B cell (primary cell): ENCODE measurements around the gene MOSPD3. TPM values are rescaled to one million over a fixed set of nuclear protein-coding genes. Genes with fewer than 3 reads are reported as not detected.

Experiments
- ATAC-seq: fragments of 200-7000 bp; cut with Tn5 transposase; one replicate; pipeline ENCODE4 v1.10.0; 2021; ENCODE audit warnings: low read depth, mild to moderate bottlenecking, moderate number of reproducible peaks, moderate library complexity
- CTCF ChIA-PET: fragments of 350-600 bp; sonication (Branson Sonifier 250); formaldehyde crosslinking; loops from one replicate; lab custom pipeline; 2021; ENCODE audit warnings: antibody characterized with exemption, inconsistent platforms; lab: Charles Lee
- POLR2A ChIA-PET: fragments of 350-600 bp; sonication (Branson Sonifier 250); formaldehyde crosslinking; loops from one replicate; lab custom pipeline; 2021; ENCODE audit warnings: antibody characterized with exemption; lab: Charles Lee
- DNase-seq: peaks from one replicate; pipeline ENCODE4 v3.0.0; 2013
- H2AFZ ChIP-seq: 2 replicates; pipeline ENCODE4 v1.6.1; 2012; ENCODE audit warnings: mild to moderate bottlenecking, low read depth, low read length; ENCODE audit not compliant: insufficient read depth, poor library complexity, severe bottlenecking
- H3K27ac ChIP-seq, 2 donors: 1 replicate in 1 of 2; 2 replicates in 1 of 2; pipeline ENCODE4 v1.5.1; 2012 to 2013; ENCODE audit warnings: low read length in 2 of 2, mild to moderate bottlenecking in 2 of 2, moderate library complexity in 1 of 2
- H3K27me3 ChIP-seq, 4 experiments: fragments of 200-600 bp in 1 of 4; sonication (generic) in 1 of 4; replicated peaks in 1 of 4; 1 replicate in 2 of 4; 2 replicates in 2 of 4; pipeline versions ENCODE4 v1.6.1 to v1.7.0; 2013 to 2016; ENCODE audit warnings: low read length in 3 of 4, mild to moderate bottlenecking in 2 of 4, mixed read lengths in 1 of 4, moderate library complexity in 1 of 4; ENCODE audit not compliant: insufficient read depth in 4 of 4, control insufficient read depth in 3 of 4; ENCODE audit errors: control extremely low read depth in 1 of 4
- H3K36me3 ChIP-seq, 2 experiments: replicated peaks in 1 of 2; 1 replicate in 1 of 2; 2 replicates in 1 of 2; pipeline versions ENCODE4 v1.6.1 to v1.7.1; 2013; ENCODE audit warnings: low read length in 1 of 2; ENCODE audit not compliant: insufficient read depth in 2 of 2, control insufficient read depth in 1 of 2; ENCODE audit errors: control extremely low read depth in 1 of 2, extremely low read depth in 1 of 2
- H3K4me1 ChIP-seq, 2 donors: fragments of 200-600 bp in 1 of 2; sonication (generic) in 1 of 2; 1 replicate in 1 of 2; 2 replicates in 1 of 2; pipeline versions ENCODE4 v1.5.1 to v1.6.1; 2013 to 2017; ENCODE audit warnings: low read length in 2 of 2; ENCODE audit not compliant: control insufficient read depth in 2 of 2, insufficient read depth in 2 of 2
- H3K4me2 ChIP-seq: replicated peaks from 2 replicates; pipeline ENCODE3; 2012; ENCODE audit warnings: mild to moderate bottlenecking, low read depth, low read length; ENCODE audit not compliant: poor library complexity, severe bottlenecking
- H3K4me3 ChIP-seq, 5 experiments: fragments of 200-600 bp in 1 of 5; sonication (generic) in 1 of 5; 1 replicate in 3 of 5; 2 replicates in 2 of 5; pipeline versions ENCODE4 v1.5.1 to v1.7.0; 2011 to 2016; ENCODE audit warnings: low read length in 4 of 5, mild to moderate bottlenecking in 4 of 5, low read depth in 2 of 5, control low read depth in 1 of 5, moderate library complexity in 1 of 5; ENCODE audit not compliant: insufficient read depth in 1 of 5; ENCODE audit errors: control extremely low read depth in 1 of 5, extremely low read depth in 1 of 5
- H3K79me2 ChIP-seq: fragments of 200-600 bp; sonication (generic); one replicate; pipeline ENCODE4 v1.6.0; 2016; ENCODE audit warnings: low read length; ENCODE audit not compliant: control insufficient read depth, insufficient read depth
- H3K9ac ChIP-seq: fragments of 200-600 bp; sonication (generic); 2 replicates; pipeline ENCODE4 v1.6.1; 2017; ENCODE audit warnings: mild to moderate bottlenecking, low read length, moderate library complexity
- H3K9me3 ChIP-seq, 3 donors: one replicate each; pipeline versions ENCODE4 v1.6.1 to v1.7.1; 2013; ENCODE audit warnings: low read length in 2 of 3; ENCODE audit not compliant: control insufficient read depth in 2 of 3, insufficient read depth in 1 of 3; ENCODE audit errors: control extremely low read depth in 1 of 3
- H4K20me1 ChIP-seq: 2 replicates; pipeline ENCODE4 v1.6.0; 2012; ENCODE audit warnings: mild to moderate bottlenecking, low read length; ENCODE audit not compliant: insufficient read depth, control insufficient read depth, poor library complexity, severe bottlenecking
- H3K27ac Mint-ChIP-seq: one replicate; pipeline ENCODE4 v1.8.0; 2021; ENCODE audit warnings: mixed read lengths
- H3K27me3 Mint-ChIP-seq: one replicate; pipeline ENCODE4 v1.8.0; 2021; ENCODE audit warnings: mixed read lengths
- H3K4me1 Mint-ChIP-seq: one replicate; pipeline ENCODE4 v1.8.0; 2021; ENCODE audit warnings: mixed read lengths
- H3K4me3 Mint-ChIP-seq: one replicate; pipeline ENCODE4 v1.8.0; 2021; ENCODE audit warnings: mixed read lengths
- H3K9me3 Mint-ChIP-seq: one replicate; pipeline ENCODE4 v1.8.0; 2022; ENCODE audit warnings: mixed read lengths; ENCODE audit not compliant: insufficient read depth
- CTCF ChIP-seq: fragments of 200-600 bp; IDR thresholded peaks from one replicate; pipeline ENCODE4 v1.8.0; 2022; ENCODE audit warnings: antibody characterized with exemption, mild to moderate bottlenecking
- EZH2 ChIP-seq: IDR thresholded peaks from 2 replicates; pipeline ENCODE4 v1.6.1; 2012; ENCODE audit warnings: borderline replicate concordance, low read depth, mild to moderate bottlenecking, moderate library complexity, low read length; ENCODE audit not compliant: insufficient read depth, poor library complexity, severe bottlenecking
- WGBS: methylation state at CpG from one replicate; pipeline ENCODE4 v1.1.5; 2013; ENCODE audit warnings: missing lambda C conversion rate; ENCODE audit not compliant: insufficient coverage; 5-methylcytosine and 5-hydroxymethylcytosine counted together
- intact Hi-C: fragments of 100-400 bp; cut with micrococcal nuclease; formaldehyde crosslinking; loops from one replicate; pipeline ENCODE4 v1.10.0; 2022
- polyA plus RNA-seq: library from polyadenylated mRNA; depleted of rRNA; stranded (reverse); fragments of >200 nt; gene quantifications from 2 replicates; pipeline ENCODE4 v1.2.3, GENCODE V29; 2012
- total RNA-seq, 2 donors: library from RNA; stranded (reverse); fragments of 120-200 nt in 1 of 2; gene quantifications; 1 replicate in 1 of 2; 2 replicates in 1 of 2; pipeline versions ENCODE4 v1.2.3 to v1.2.4, GENCODE V29; 2013 to 2022

The MOSPD3 gene
- total and polyA plus RNA-seq, 2 donors (not counting 1 experiment from before 2014, with no cell fraction given), result 18.8 to 19.2 TPM

GRCh38 chr7:100590077-100590737 lies 22.1 kb upstream of the MOSPD3 start:
- TF ChIP-seq EZH2 (no peak), CTCF (no peak)
- DNase-seq, result no peak
- ATAC-seq, result no peak
- Histone ChIP-seq H3K36me3 (no peaks in the 10 kb centered on the region), H4K20me1 (peaks cover 8% of the 10 kb centered on the region), H3K9ac (no peak overlapping the region), H3K79me2 (peaks cover 7% of the 10 kb centered on the region), H3K4me3 (no peak overlapping the region), H3K27me3 (peaks cover 0 to 22% (median 7%) of the 10 kb centered on the region in 4 experiments), H3K9me3 (no peaks in the 10 kb centered on the region), H3K27ac (no peak overlapping the region), H2AFZ (no peak overlapping the region), H3K4me1 (peaks cover 4 to 7% of the 10 kb centered on the region in 2 donors), H3K4me2 (no peak overlapping the region)
- H3K27me3 Mint-ChIP-seq, result peaks cover 19% of the 10 kb centered on the region
- no peaks in the 10 kb centered on the region for H3K9me3 Mint-ChIP-seq
- WGBS, result 53% methylated on average over 18 of the region's 20 CpGs
- H3K27ac Mint-ChIP-seq, result no peak overlapping the region
- ChIA-PET POLR2A (no interaction called here), CTCF (interaction anchor here (1.5 to 11.1 kb wide), 5 partner anchors 19 to 120 kb away, joined by 5 to 226 read pairs (median 10); partner anchors contain the start of gene MOSPD3)
- intact Hi-C loops, result no loop called here
- peaks cover 13% of the 10 kb centered on the region for H3K4me1 Mint-ChIP-seq
- no peak overlapping the region for H3K4me3 Mint-ChIP-seq

- WGBS, result 95% methylated on average over 14 of the region's 17 CpGs
- DNase-seq (no peak), ATAC-seq (no peak)
- H3K27ac ChIP-seq, result no peak overlapping the region
- no peak overlapping the region for H3K4me2 ChIP-seq
- H3K36me3 ChIP-seq, result no peaks in the 10 kb centered on the region
- intact Hi-C loops, result no loop called here
- H3K27ac Mint-ChIP-seq, result no peak overlapping the region
- peaks cover 19% of the 10 kb centered on the region for H3K27me3 Mint-ChIP-seq
- no peak overlapping the region for H3K9ac ChIP-seq
- H3K27me3 ChIP-seq, result peaks cover 0 to 22% (median 7%) of the 10 kb centered on the region in 4 experiments
- no peaks in the 10 kb centered on the region for H3K9me3 ChIP-seq
- H3K9me3 Mint-ChIP-seq, result no peaks in the 10 kb centered on the region
- H3K4me1 Mint-ChIP-seq, result peaks cover 7% of the 10 kb centered on the region
- ChIA-PET POLR2A (interaction anchor here (0.7 kb wide), 1 partner anchor 94 kb away, joined by 4 read pairs; no protein-coding TSS in a partner anchor), CTCF (interaction anchor here (1.3 to 11.1 kb wide), 3 partner anchors 14 to 29 kb away, joined by 3 to 226 read pairs (median 5); partner anchors contain the start of gene MOSPD3)
- no peak overlapping the region for H2AFZ ChIP-seq
- no peak overlapping the region for H3K4me3 ChIP-seq
- H3K79me2 ChIP-seq, result peaks cover 3% of the 10 kb centered on the region
- TF ChIP-seq CTCF (no peak), EZH2 (no peak)
- no peaks in the 10 kb centered on the region for H4K20me1 ChIP-seq
- peaks cover 4 to 6% of the 10 kb centered on the region in 2 donors for H3K4me1 ChIP-seq
- H3K4me3 Mint-ChIP-seq, result no peak overlapping the region
Observed at GRCh38 chr7:100591596-100591995, 20.7 kb upstream of the MOSPD3 start.
